Skeletal muscle satellite cell (primary cell): ENCODE data around the gene TP53TG5.

Source experiments
- H3K27me3 ChIP-seq: 2 replicates; pipeline ENCODE4 v1.7.0; 2013; ENCODE audit warnings: low read length; ENCODE audit not compliant: control insufficient read depth, insufficient read depth
- H3K36me3 ChIP-seq: 2 replicates; pipeline ENCODE4 v1.7.0; 2013; ENCODE audit warnings: mild to moderate bottlenecking, control low read depth, low read length; ENCODE audit not compliant: insufficient read depth
- H3K4me1 ChIP-seq: 2 replicates; pipeline ENCODE4 v1.7.0; 2013; ENCODE audit warnings: low read length; ENCODE audit not compliant: control insufficient read depth, insufficient read depth
- H3K4me2 ChIP-seq: 2 replicates; pipeline ENCODE4 v1.7.0; 2013; ENCODE audit warnings: mild to moderate bottlenecking, low read length
- H3K4me3 ChIP-seq: 2 replicates; pipeline ENCODE4 v1.7.0; 2013; ENCODE audit warnings: low read length
- H3K9ac ChIP-seq: 2 replicates; pipeline ENCODE4 v1.7.0; 2013; ENCODE audit warnings: mild to moderate bottlenecking, low read depth, low read length, moderate library complexity
- H3K9me3 ChIP-seq: replicated peaks from 2 replicates; pipeline ENCODE4 v1.7.0; 2013; ENCODE audit warnings: mild to moderate bottlenecking, control low read depth, low read length

The TP53TG5 gene

GRCh38 chr20:45412653-45413052 lies 34.5 kb upstream of the TP53TG5 start:
- Histone ChIP-seq H3K4me2 (no peak overlapping the region), H3K27me3 (no peaks in the 10 kb centered on the region), H3K4me3 (no peak overlapping the region), H3K4me1 (peaks cover 15% of the 10 kb centered on the region), H3K9me3 (no peaks in the 10 kb centered on the region), H3K9ac (no peak overlapping the region), H3K36me3 (no peaks in the 10 kb centered on the region)

- Histone ChIP-seq H3K9me3 (no peaks in the 10 kb centered on the region), H3K27me3 (peaks cover 4% of the 10 kb centered on the region), H3K9ac (no peak overlapping the region), H3K4me3 (no peak overlapping the region), H3K36me3 (no peaks in the 10 kb centered on the region), H3K4me1 (peaks cover 18% of the 10 kb centered on the region), H3K4me2 (no peak overlapping the region)
These were observed 32.8 kb upstream of the TP53TG5 start for GRCh38 chr20:45410887-45411286.

GRCh38 chr20:45409521-45410272 lies 31.6 kb upstream of the TP53TG5 start:
- Histone ChIP-seq H3K4me2 (no peak overlapping the region), H3K36me3 (no peaks in the 10 kb centered on the region), H3K4me1 (peaks cover 17% of the 10 kb centered on the region), H3K9ac (no peak overlapping the region), H3K4me3 (no peak overlapping the region), H3K27me3 (peaks cover 12% of the 10 kb centered on the region), H3K9me3 (no peaks in the 10 kb centered on the region)

- peaks cover 18% of the 10 kb centered on the region for H3K27me3 ChIP-seq
- peaks cover 17% of the 10 kb centered on the region for H3K4me1 ChIP-seq
- no peaks in the 10 kb centered on the region for H3K36me3 ChIP-seq
- H3K9me3 ChIP-seq = no peaks in the 10 kb centered on the region
- no peak overlapping the region for H3K4me3 ChIP-seq
- no peak overlapping the region for H3K9ac ChIP-seq
- no peak overlapping the region for H3K4me2 ChIP-seq
These were observed 30.6 kb upstream of the TP53TG5 start for GRCh38 chr20:45408646-45409213.

- Histone ChIP-seq H3K4me2 (peak within 1 kb of the TSS; percentile 100), H3K4me3 (peak within 1 kb of the TSS; percentile 84), H3K9ac (peak within 1 kb of the TSS; percentile 66), H3K9me3 (no peaks in the 10 kb centered on the region), H3K36me3 (no peaks in the 10 kb centered on the region), H3K27me3 (peaks cover 18% of the 10 kb centered on the region), H3K4me1 (peaks cover 17% of the 10 kb centered on the region)
These were observed 29.9 kb upstream of the TP53TG5 start, which contains the start of gene DBNDD2 for GRCh38 chr20:45407783-45408645. DBNDD2 (plus strand) TSS chr20:45408289; CDS start chr20:45408468, 179 bp downstream.

DNA sequence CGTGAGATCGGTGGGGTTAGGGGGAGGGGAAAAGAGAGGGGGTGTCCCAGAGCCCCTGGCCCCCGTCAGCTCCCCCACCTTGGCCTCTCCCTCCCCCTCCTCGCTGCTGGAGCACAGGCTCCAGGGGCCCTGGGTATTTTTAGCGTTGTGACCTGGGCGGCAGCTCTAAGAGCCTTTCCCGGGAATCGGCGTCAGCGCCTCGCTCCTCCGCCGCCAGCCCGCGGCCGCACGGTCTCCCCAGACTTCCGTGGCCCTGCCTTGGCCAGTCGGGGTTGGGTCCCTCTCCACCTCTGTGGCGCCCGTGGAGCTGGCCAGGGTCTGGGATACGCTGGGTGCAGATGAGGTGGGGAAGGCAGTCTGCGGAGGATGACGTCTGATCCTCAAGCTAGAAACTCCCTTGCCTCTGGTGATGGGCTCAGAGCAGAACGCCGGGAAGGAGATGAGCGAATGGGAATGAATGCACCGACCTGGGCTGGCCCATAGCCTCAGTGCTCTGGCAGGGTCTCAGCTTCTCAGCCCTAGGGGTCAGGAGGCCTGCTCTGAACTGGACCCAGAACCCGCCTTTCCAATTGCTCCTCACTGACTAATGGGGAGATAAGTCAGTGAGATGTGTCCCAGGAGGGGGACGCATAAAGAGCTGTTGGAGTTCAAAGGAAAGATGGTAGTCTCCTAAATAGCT lies 29.1 kb upstream of the TP53TG5 start:
- peaks cover 18% of the 10 kb centered on the region for H3K27me3 ChIP-seq
- no peaks in the 10 kb centered on the region for H3K36me3 ChIP-seq
- peak overlapping the region; percentile 100 for H3K4me2 ChIP-seq
- peaks cover 17% of the 10 kb centered on the region for H3K4me1 ChIP-seq
- peak overlapping the region; percentile 84 for H3K4me3 ChIP-seq
- no peaks in the 10 kb centered on the region for H3K9me3 ChIP-seq
- peak overlapping the region; percentile 66 for H3K9ac ChIP-seq

GRCh38 chr20:45406260-45407066 lies 28.3 kb upstream of the TP53TG5 start:
- H3K9me3 ChIP-seq = no peaks in the 10 kb centered on the region
- H3K4me1 ChIP-seq = peaks cover 17% of the 10 kb centered on the region
- H3K36me3 ChIP-seq = no peaks in the 10 kb centered on the region
- peak overlapping the region; percentile 100 for H3K4me2 ChIP-seq
- H3K4me3 ChIP-seq = peak overlapping the region; percentile 84
- peaks cover 18% of the 10 kb centered on the region for H3K27me3 ChIP-seq
- H3K9ac ChIP-seq = peak overlapping the region; percentile 66

- peak overlapping the region; percentile 84 for H3K4me3 ChIP-seq
- no peaks in the 10 kb centered on the region for H3K9me3 ChIP-seq
- H3K4me2 ChIP-seq = peak overlapping the region; percentile 100
- H3K4me1 ChIP-seq = peaks cover 17% of the 10 kb centered on the region
- H3K9ac ChIP-seq = peak overlapping the region; percentile 66
- no peaks in the 10 kb centered on the region for H3K36me3 ChIP-seq
- peaks cover 18% of the 10 kb centered on the region for H3K27me3 ChIP-seq
These were observed 27.6 kb upstream of the TP53TG5 start for GRCh38 chr20:45405571-45406259.

DNA sequence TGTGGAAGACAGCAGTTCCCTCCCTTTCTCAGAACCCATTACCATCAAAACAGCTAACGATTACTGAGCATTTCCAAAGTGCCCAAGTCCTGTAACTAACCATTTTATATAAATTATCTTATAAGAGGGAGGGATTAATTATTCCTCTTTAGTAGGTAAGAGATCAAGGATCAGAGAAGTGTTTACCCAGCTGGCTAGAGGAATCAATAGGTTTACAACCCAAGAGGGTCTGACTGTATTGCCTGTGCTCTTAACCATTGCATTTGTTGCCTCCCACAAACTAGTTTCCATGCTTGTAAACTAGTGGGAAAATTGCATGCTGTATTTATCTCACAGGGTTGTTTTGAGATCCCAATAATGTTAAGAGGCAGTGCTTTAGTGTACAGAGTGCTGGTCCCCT lies 26.3 kb upstream of the TP53TG5 start:
- peaks cover 17% of the 10 kb centered on the region for H3K4me1 ChIP-seq
- no peaks in the 10 kb centered on the region for H3K36me3 ChIP-seq
- no peak overlapping the region for H3K4me3 ChIP-seq
- no peak overlapping the region for H3K4me2 ChIP-seq
- H3K9me3 ChIP-seq = no peaks in the 10 kb centered on the region
- peaks cover 18% of the 10 kb centered on the region for H3K27me3 ChIP-seq
- no peak overlapping the region for H3K9ac ChIP-seq

DNA sequence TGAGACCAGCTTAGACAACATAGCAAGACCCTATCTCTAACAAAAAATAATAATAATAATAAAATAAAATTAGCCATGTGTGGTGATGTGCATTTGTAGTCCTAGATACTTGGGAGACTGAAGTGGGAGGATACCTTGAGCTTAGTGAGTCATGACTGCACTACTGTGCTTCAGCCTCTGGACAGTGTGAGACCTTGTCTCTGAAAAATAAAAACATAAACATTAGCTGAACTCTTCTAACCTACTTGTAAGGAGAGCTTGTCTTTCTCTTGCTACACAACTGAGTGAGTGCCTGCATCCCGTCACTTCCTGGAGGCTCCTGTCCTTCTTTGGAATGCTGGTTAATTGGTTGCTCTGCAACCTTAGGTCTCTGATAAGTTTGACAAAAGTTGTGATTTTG lies 24.8 kb upstream of the TP53TG5 start:
- H3K4me1 ChIP-seq = peaks cover 17% of the 10 kb centered on the region
- H3K4me3 ChIP-seq = no peak overlapping the region
- no peak overlapping the region for H3K4me2 ChIP-seq
- H3K9me3 ChIP-seq = no peaks in the 10 kb centered on the region
- peaks cover 18% of the 10 kb centered on the region for H3K27me3 ChIP-seq
- no peaks in the 10 kb centered on the region for H3K36me3 ChIP-seq
- no peak overlapping the region for H3K9ac ChIP-seq
